ENCODE data around the gene PPP1R1C.

PPP1R1C gene

DNA sequence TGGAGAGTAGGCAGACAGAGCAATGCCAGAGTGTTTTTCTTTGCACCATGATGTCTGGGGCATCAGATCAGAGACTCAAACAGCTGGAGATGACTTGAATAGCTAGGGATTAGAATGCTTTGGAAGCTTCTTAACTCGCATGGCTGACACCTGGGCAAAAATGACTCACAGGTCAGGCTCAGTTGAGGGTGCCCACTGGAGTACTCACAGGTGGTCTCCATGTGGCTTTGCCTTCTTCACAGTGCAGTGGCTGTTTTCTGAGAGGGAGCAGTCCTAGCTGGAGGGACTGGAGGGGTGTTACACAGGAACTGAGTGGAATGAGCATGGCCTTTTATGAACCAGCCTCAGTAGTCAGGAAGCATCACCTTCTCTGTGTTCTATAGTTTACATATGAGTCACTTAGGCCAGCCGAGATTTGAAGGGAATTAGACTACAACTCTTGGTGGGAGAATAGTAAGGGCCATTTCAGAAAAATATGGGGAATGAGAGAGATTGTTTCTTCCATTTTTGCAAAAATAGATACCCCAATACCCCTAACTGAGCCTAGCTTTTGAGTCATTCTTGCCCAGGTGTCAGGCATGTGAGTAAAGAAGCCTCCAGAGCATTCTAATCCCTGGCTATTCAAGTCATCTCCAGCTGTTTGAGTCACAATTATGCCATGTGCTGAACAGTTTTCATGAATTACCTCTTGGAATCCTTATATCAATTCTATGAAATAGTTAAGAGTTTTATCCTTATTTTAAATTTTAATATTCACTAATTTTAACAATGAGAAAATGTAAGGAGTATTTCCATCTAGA is 7.1 kb upstream of the PPP1R1C start:
- TF ChIP-seq, protein P1, sequence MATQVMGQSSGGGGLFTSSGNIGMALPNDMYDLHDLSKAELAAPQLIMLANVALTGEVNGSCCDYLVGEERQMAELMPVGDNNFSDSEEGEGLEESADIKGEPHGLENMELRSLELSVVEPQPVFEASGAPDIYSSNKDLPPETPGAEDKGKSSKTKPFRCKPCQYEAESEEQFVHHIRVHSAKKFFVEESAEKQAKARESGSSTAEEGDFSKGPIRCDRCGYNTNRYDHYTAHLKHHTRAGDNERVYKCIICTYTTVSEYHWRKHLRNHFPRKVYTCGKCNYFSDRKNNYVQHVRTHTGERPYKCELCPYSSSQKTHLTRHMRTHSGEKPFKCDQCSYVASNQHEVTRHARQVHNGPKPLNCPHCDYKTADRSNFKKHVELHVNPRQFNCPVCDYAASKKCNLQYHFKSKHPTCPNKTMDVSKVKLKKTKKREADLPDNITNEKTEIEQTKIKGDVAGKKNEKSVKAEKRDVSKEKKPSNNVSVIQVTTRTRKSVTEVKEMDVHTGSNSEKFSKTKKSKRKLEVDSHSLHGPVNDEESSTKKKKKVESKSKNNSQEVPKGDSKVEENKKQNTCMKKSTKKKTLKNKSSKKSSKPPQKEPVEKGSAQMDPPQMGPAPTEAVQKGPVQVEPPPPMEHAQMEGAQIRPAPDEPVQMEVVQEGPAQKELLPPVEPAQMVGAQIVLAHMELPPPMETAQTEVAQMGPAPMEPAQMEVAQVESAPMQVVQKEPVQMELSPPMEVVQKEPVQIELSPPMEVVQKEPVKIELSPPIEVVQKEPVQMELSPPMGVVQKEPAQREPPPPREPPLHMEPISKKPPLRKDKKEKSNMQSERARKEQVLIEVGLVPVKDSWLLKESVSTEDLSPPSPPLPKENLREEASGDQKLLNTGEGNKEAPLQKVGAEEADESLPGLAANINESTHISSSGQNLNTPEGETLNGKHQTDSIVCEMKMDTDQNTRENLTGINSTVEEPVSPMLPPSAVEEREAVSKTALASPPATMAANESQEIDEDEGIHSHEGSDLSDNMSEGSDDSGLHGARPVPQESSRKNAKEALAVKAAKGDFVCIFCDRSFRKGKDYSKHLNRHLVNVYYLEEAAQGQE (IDR thresholded peaks at IDR 0.05; ENCODE audit: insufficient read depth in 1 of 2, low read depth in 2 of 2, low read length in 2 of 2) = no peak
- TF ChIP-seq FOXP2 (optimal IDR thresholded peaks at IDR 0.05; ENCODE audit: borderline replicate concordance, extremely low read depth, extremely low read length, insufficient read depth) (no peak), TAF1 (IDR thresholded peaks at IDR 0.05; ENCODE audit: borderline replicate concordance, insufficient read depth, low read length) (no peak), SIN3A (IDR thresholded peaks at IDR 0.05; ENCODE audit: borderline replicate concordance, insufficient read depth, low read length) (no peak), POLR2AphosphoS5 (IDR thresholded peaks at IDR 0.05; ENCODE audit: low read depth, low read length) (no peak)

DNA sequence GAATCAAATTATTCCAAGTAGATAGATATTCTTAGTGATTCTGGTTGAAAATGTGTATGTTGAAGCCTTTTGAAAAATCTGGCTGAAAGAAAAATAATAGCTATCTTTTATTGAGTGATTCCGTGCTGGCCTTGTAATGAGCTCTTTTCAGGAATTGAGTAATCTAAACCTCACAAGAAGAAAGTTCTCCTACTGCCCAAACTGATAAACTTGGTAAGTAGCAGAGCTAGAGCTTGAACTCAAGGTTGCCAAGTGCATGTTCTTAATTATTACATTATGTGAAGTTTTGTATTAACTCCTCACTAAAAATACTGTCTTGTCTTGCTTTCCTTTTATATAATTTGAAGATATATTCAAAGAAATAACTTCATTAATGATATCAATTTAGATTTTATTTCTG is 1.6 kb upstream of the PPP1R1C start:
- TF ChIP-seq TAF1 (IDR thresholded peaks at IDR 0.05; ENCODE audit: borderline replicate concordance, insufficient read depth, low read length) (no peak), POLR2AphosphoS5 (IDR thresholded peaks at IDR 0.05; ENCODE audit: low read depth, low read length) (no peak), FOXP2 (optimal IDR thresholded peaks at IDR 0.05; ENCODE audit: borderline replicate concordance, extremely low read depth, extremely low read length, insufficient read depth) (no peak), SIN3A (IDR thresholded peaks at IDR 0.05; ENCODE audit: borderline replicate concordance, insufficient read depth, low read length) (no peak)
- TF ChIP-seq, protein P1 (IDR thresholded peaks at IDR 0.05; ENCODE audit: insufficient read depth in 1 of 2, low read depth in 2 of 2, low read length in 2 of 2) = no peak

- TF ChIP-seq TAF1 (IDR thresholded peaks at IDR 0.05; ENCODE audit: borderline replicate concordance, insufficient read depth, low read length) (no peak), FOXP2 (optimal IDR thresholded peaks at IDR 0.05; ENCODE audit: borderline replicate concordance, extremely low read depth, extremely low read length, insufficient read depth) (no peak), SIN3A (IDR thresholded peaks at IDR 0.05; ENCODE audit: borderline replicate concordance, insufficient read depth, low read length) (no peak), POLR2AphosphoS5 (IDR thresholded peaks at IDR 0.05; ENCODE audit: low read depth, low read length) (no peak)
- TF ChIP-seq, protein P1 (IDR thresholded peaks at IDR 0.05; ENCODE audit: insufficient read depth in 1 of 2, low read depth in 2 of 2, low read length in 2 of 2) = no peak
Measured at GRCh38 chr2:181984814-181985631, 630 bp upstream of the PPP1R1C start.

DNA sequence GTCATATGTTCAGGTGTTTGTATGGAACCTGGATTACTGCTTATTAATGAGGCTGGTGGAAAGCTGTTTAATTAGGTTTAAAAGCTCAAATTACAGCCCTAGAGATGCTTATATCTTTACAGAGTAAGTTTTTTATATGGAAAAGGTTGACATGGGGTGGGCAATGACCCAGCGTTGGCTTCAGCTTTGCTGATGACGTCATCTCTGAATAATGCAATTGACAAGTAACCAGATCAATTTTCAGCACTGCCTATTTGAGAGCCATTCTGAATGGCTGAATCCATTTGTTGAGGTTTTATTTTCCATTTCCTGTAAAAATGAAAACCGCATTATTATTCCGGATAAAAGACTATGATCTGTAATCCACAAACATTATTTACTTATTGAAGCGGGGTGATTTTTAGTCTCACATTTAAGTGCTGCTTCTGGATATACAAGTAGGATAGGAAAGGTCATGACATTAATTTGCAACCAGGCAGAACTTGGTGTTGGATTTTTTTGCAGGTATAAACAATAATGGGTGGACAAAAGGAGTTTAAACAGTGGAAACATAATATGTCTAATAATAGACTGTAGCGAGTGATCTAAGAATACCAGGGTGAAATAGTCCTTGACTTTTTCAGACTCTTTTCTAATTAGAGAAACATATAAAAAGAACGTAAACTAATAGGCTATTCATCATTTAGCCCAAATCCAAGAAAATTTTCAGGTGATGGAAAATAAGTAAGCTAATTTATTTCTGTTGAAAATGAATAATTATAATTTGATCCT is 2.7 kb downstream of the PPP1R1C start:
- TF ChIP-seq FOXP2 (optimal IDR thresholded peaks at IDR 0.05; ENCODE audit: borderline replicate concordance, extremely low read depth, extremely low read length, insufficient read depth) (no peak), TAF1 (IDR thresholded peaks at IDR 0.05; ENCODE audit: borderline replicate concordance, insufficient read depth, low read length) (no peak), SIN3A (IDR thresholded peaks at IDR 0.05; ENCODE audit: borderline replicate concordance, insufficient read depth, low read length) (no peak), POLR2AphosphoS5 (IDR thresholded peaks at IDR 0.05; ENCODE audit: low read depth, low read length) (no peak)
- TF ChIP-seq, protein P1 (IDR thresholded peaks at IDR 0.05; ENCODE audit: insufficient read depth in 1 of 2, low read depth in 2 of 2, low read length in 2 of 2) = no peak

Measured in PFSK-1 (cell line).